ENCODE data around the gene COMT. TPM values are rescaled to one million over a fixed set of nuclear protein-coding genes. Genes with fewer than 3 reads are reported as not detected.

COMT gene
- polyA plus RNA-seq, 1 donor: 99.6 TPM

DNA sequence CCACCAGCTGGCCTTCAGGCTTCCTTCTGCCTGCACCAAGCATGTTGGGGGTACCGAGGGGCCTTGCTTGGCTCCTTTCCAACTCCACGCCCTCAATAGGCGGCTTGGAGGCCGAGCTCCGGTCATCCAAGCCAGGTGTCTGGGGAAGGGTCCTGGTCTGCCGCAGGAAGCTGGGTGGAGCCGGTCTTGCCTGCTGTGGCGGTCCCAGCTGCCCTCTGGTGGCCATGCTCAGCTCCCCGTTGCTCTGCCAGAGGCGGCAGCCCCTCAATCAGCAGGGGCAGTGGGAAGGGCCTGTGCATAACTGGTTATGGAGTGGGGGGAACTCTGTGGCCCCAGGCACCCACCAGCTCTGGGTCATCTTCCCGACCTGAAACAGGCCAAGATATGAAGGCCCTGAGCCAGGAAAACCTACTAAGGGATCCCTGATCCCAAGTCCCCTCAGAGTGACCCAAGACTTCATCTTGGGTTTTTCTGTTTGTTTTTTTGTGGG lies 71.9 kb downstream of the COMT start:
- DNase-seq: peak; percentile 59

DNA sequence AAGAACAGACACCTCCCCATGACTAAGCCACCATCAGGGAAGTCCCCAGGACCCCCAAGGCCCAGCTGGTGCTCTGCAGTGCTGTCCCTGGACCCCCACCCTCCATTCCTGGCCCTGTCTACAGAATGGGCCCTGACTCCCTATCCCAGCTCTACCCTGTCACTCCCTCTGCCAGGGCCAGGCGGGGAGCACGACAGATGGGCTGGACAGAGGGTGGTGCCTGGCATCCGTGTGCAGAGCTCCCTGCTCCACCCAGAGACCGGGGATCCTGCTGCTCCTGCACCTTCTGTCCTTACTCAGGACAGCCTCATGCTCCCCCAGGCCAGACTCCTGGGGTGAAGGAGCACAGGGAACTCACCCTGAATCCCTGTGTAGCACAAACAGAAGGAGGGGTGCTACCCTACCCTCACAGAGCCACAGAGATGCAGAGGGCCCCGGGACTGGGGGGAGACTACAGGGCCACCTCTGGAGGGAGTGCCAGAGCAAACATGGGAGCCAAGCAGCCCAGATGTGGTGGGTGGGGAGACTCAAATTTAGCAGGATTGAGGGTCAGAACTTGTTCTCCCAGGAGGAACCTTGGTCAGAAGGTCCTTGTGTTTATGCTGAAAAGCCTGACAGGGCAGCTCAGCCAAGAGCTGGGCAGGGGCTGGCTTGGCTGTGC lies 73.1 kb downstream of the COMT start:
- DNase-seq: no peak

DNA sequence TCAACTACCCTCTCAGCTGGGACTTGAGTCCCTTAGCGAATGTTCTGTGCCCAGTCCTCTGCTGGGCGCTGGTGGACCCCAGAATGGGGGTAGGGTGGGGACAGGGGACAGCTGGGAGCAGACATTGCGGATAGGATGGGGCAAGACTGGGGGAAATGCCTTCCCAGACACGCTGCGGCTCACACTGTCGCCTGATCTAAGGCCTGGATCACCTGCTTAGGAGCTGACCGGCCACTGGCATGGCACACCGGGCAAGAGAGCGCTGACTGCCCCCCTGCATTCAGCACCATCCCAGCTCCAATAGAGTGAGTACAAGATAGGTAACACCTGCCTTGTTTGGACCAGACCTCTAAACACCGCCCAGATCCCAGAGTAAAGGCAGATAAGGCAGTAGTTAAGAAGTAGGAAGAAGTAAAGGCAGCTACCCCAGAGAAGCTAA lies 73.6 kb downstream of the COMT start:
- no peak for DNase-seq

DNA sequence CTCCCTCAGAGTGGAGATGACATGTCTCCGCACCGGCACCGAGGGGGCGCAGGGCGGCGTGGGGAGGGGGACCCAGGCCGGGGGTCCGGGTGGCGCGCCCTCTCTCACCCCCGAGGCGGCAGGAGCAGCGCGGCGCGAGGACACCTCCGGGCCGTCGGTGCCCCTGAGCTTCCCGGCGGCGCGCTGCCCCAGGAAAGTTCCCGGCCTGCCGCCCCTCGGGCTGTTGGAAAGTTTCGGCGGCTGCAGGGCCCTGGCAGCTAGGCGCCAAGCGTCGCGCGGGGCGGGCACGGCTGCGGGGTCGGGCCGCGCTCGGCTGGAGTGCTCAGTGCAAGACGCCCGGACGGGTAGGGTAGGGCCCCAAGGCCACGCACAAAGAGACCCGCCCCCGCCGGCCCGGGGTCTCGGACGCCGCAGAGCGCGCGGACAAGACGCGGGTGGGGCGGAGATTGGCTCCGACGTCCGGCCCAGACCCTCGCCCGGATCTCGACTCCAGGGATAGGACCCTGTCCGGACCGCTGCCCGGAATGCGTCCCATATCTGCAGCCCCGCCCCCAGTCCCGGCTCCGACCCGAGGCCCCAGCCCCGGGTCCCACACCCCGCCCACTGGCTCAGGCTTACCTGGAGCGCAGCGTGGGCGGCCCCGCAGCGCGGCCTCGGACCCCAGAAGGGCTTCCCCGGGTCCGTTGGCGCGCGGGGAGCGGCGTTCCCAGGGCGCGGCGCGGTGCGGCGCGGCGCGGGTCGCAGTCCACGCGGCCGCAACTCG lies 74.6 kb downstream of the COMT start:
- no peak for DNase-seq

DNA sequence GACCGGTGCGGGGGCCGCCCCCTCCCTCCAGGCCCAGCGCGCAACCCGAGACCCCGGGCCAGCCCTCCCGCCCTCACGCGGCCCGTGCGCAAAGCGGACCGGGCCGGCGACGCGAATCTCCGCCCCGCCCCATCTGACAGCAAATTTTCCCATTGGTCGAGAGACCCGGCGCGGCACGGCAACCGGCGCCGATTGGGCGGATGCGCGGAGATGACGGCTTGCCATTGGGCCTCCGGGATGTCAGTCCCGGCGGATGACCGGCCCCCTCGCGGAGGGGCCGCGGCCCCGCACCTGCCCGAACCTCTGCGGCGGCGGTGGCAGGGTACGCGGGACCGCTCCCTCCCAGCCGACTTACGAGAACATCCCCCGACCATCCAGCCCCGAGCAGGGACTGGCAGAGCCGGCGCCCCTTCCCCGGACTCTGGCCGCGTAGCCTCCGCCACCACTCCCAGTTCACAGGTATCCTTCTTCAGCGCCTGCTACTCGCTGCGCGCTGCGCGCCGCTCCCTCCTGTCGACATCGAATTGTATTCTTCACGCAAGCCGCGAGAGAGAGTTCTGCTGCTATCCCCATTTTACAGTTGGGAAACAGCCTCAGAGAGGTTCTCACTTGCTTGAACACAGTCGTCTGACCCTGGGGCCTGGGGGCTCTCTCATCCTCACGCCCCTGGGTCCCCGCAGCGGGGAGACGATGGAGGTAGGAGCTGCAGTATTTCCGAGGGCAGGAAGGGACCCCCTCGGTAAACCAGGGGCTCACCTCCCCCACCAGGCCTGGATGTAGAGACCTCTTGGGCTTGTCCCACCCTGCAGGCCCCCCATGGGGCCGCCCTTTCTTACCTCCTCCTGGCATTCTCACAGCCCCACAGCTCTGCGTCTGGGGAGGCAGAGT lies 75.4 kb downstream of the COMT start, which contains the start of gene ARVCF:
TSS of gene ARVCF (minus strand) at position 90 of the 888 bp plus-strand sequence. CDS start 26,029 bp downstream, outside the sequence.
- DNase-seq: peak; percentile 93

DNA sequence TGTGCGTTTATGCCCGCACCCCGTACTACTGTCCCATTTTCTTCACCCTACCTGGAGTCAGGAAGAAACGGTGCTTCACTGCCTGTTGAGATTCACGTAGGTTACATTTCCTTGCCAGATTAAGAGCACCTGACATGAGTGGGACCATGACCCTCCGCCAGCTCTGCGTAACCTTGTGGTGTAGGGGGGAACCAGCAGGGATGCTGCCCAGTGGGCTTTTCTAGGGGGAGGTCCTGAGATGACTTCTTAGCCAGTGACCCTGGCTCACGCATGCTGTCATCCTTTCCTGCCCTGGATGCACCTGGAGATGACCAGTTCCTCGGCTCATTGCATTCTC lies 76.0 kb downstream of the COMT start:
- no peak for DNase-seq

DNA sequence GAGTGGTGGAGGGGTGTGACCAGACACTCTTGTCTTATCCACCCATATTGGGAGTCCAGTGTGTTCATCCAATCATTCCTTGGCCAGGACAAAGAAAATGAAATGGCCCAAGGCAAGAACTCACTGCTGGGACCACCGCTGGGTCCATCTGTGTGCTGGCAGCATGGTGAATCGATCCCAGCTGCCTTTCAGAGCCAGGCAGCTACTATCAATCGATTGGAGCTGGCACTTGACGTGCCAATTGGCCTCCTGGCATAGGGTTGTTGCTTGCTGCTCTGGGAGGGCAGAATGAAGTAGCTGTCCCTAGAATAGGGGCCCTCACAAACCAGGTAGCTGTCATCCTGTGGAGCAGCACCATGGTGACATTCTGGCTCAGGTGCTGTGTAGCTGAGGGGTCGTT lies 76.4 kb downstream of the COMT start:
- DNase-seq: no peak

Other genes starting within 250 kb of the COMT start
- 130 TPM for gene SEPTIN5, start 227.3 kb upstream of the COMT start, polyA plus RNA-seq (ENCODE audit: insufficient read length)
- gene GP1BB, start 218.2 kb upstream of the COMT start, polyA plus RNA-seq (ENCODE audit: insufficient read length): 22.8 TPM
- gene TBX1, start 181.0 kb upstream of the COMT start, polyA plus RNA-seq (ENCODE audit: insufficient read length): 17.2 TPM
- gene GNB1L, start 86.9 kb upstream of the COMT start, polyA plus RNA-seq (ENCODE audit: insufficient read length): 4.3 TPM
- 16.7 TPM for gene RTL10, start 86.9 kb upstream of the COMT start, polyA plus RNA-seq (ENCODE audit: insufficient read length)
- 22.9 TPM for gene TXNRD2, start within 50 bp of the COMT start, polyA plus RNA-seq (ENCODE audit: insufficient read length)
- gene ARVCF, start 75.1 kb downstream of the COMT start, polyA plus RNA-seq (ENCODE audit: insufficient read length): 134 TPM
- gene TANGO2, start 79.3 kb downstream of the COMT start, polyA plus RNA-seq (ENCODE audit: insufficient read length): 12.6 TPM
- 45.3 TPM for gene DGCR8, start 138.5 kb downstream of the COMT start, polyA plus RNA-seq (ENCODE audit: insufficient read length)
- gene RANBP1, start 174.3 kb downstream of the COMT start, polyA plus RNA-seq (ENCODE audit: insufficient read length): 98.6 TPM
- gene TRMT2A, start 175.5 kb downstream of the COMT start, polyA plus RNA-seq (ENCODE audit: insufficient read length): 50.7 TPM
- gene ZDHHC8, start 190.0 kb downstream of the COMT start, polyA plus RNA-seq (ENCODE audit: insufficient read length): 48.7 TPM
- gene CCDC188, start 209.3 kb downstream of the COMT start, polyA plus RNA-seq (ENCODE audit: insufficient read length): 1.8 TPM

Measured in hindlimb muscle (tissue), 1 donor.